IPS DF 4.7 (cell line): Measurements from ENCODE around the gene RNASEH2A.
"Not testable (repeated sequence)": the region's sequence is repeated elsewhere in the genome, so short reads cannot be mapped to it uniquely, and the experiment has no call there.

ENCODE experiments used
- DNase-seq: peaks from one replicate; pipeline ENCODE4 v3.0.0-alpha.2; 2013; ENCODE audit warnings: low spot score; ENCODE audit errors: extremely low read depth

RNASEH2A gene

DNA sequence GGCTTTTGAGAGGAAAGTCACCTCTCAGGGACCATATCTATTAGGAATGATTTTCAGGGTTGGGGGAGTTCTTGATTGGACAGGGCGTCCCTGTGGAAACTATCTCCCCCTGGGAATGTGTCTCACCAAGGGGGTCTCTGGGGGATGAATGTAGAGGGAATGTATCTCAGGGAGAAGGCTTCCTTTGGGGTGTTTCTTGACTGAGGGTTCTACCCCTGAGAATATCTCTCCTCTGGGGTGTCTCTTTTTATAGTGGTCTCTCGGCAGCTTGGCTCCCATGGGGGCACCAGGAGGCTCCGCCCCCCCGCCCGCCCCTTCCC is 27.0 kb downstream of the RNASEH2A start:
- no peak for DNase-seq

- no peak for DNase-seq
Measured at GRCh38 chr19:12833738-12834565, 27.6 kb downstream of the RNASEH2A start.

GRCh38 chr19:12834566-12834943 is 28.2 kb downstream of the RNASEH2A start, which contains the start of gene RTBDN:
TSS of gene RTBDN (minus strand) at chr19:12834579. CDS start at chr19:12829979, 4,600 bp downstream.
- DNase-seq = no peak

DNA sequence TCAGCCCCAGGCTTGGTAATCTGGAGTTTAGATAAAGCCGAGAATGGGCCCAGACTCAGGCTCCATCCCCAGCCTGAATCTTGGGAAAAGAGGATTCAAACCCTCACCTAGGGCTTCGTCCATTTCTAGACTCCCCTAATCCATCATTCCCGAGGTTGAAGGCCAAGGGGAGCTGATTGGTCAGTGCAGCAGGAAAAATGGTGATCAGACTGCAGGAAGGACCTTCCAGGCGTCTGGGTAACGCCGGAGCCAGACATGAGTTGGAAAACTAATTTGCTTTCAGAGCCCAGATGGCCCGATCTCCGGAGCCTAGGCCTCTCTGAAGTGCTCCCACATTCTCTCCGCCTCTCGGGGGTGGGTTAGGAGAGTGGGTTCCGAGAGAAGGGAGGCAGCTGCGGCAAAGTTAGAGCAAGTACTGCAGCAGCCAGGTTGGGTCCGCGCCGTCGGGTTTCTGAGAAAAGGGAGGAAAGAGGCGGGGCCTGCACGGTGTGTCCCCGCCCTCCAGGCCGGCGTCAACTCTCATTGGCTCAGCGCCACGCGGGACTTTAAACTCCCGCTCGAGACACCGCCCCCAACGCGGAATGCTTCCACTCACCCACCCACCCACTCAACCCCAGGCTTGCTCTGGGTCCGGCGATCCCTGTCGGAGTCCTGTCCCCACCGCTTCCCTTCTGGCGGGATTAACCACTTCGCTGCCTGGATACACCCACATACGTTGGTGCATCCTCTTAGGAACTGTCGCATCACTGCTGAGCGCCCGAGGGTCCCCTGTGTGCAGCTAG is 28.8 kb downstream of the RNASEH2A start:
- no peak for DNase-seq

GRCh38 chr19:12836529-12836863 is 30.1 kb downstream of the RNASEH2A start:
- DNase-seq = no peak

GRCh38 chr19:12837225-12837624 is 30.8 kb downstream of the RNASEH2A start:
- DNase-seq = no peak

DNA sequence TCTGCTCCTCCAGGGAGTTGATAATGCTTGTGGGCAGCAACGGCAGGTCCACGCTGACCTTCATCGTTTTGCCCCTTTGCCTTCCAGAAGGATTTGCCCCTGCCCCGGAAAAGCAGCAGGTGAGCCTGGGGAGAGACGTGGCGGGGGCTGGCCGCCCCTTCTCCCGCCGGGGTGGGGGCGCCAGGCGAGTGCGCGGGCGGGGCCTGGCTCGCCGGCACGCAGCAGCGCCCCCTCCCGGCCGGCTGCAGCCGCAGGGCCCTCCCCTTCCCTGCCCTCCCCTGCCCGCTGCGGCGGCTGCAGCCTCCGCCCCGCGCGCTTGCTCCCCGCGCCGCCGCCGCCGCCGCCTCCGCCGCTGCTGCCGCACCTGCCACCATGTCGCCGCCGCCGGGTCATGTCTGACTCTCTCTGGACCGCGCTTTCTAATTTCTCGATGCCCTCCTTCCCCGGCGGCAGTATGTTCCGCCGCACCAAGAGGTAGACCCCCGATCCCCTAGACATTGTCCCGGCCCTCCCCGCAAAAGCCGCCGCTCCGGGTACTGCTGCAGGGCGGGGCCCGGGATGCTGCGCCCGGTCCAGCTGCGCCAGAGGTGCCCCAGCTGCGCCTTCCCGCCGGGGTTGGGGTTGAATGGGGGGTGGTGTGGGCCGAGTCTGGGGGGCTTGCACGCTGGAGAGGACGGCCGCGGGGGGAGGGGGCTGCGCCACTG is 31.9 kb downstream of the RNASEH2A start, which contains the start of gene MAST1:
Gene MAST1, plus strand, starts transcription at position 334 of the 704 bp plus-strand sequence. Its CDS starts 58 bp downstream, at position 392.
- no peak for DNase-seq

DNA sequence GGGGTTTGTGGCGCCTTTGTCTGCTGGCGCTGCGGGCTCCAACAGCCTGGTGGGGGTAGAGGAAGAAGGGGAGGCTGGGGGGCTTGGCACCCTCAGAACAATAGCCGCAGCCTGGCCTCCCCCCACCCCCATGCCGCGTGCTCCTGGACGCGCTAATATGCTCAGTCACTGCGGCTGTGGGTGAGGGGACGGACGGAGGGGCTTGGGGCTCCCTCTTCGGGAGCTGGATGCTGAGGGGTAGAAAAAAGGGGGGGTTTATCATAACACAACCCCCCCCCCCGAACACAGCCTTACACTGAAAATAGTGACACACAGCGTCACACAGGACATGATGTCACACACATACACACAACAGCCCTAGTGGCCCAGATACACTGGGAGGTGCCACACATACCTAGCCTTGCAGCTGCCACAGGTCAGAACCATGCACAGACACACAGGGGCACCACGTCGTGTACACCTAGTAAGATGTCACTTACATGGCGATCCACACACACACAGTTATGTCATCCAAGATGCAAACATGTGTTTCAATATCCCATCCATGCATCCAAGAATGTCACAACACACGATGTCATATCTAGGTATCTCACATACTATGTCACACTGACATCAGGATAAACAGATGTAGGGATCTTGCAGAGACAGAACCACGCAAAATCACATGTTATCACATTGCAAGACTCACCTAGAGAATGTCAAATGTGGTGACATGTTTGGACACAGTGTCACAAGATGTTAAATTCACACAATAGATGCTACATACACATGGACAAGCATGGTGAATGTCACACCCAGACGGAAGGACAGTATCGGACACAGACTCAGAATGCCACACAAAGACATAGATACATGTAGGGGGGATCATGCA is 32.7 kb downstream of the RNASEH2A start:
- DNase-seq = no peak

DNA sequence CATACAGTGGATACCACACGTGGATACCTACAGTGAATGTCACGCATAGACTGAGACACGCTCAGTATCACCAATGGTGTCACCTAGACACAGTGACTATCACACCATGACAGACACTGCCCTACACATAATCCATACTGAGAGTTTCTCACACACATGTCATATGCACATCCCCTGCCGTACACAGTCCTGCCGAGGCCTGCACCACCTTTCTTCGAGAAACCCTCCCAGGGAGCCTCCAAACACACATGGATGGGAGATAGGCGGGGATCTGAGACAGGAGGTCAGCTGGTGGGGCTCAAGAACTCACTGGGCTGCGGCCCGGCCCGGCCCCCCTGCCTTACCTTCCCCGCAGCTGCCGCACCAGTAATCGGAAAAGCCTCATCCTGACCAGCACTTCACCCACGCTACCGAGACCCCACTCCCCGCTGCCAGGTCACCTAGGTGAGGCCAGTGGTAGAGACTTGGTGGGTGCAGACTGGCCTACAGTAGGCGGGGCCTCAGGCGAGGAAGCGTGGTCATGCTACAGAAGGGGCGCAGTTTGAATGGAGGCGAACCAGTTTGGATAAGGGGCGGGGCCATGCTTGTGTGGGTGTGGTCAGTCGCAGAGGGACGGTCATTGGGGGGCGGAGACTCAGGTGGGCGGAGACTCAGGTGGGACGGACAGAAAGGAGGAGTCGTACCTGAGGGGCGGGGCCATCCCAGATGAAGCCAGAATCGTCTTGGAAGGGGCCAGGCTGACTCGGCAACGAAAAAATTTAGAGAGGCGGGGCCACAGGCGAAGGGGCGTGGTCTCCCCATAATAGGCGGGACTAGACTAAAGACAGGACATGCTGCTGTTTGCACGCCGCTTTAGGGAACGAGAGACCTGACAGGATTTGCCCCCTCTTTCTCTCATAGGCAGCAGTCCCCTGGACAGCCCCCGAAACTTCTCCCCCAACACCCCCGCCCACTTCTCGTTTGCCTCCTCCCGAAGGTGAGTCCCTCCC is 34.0 kb downstream of the RNASEH2A start:
- no peak for DNase-seq

GRCh38 chr19:12841094-12841493 is 34.7 kb downstream of the RNASEH2A start:
- no peak for DNase-seq

DNA sequence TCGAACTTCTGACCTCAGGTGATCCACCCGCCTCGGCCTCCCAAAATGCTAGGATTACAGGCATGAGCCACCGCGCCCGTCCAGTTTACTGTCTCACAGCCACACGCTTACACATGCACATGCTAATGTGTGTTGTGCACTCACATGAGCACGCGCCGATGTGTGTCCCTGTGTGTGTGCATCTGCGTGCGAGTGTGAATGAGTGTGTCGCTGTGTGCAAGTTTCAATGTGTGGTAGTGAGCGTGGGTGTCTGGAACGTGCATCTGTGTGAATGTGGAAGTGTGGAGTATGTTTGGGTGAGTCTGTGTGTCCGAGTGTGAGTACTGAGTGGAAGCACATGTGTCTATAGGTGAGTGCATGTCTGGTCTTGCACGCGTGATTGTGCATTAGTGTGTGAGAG is 36.1 kb downstream of the RNASEH2A start:
- no peak for DNase-seq

DNA sequence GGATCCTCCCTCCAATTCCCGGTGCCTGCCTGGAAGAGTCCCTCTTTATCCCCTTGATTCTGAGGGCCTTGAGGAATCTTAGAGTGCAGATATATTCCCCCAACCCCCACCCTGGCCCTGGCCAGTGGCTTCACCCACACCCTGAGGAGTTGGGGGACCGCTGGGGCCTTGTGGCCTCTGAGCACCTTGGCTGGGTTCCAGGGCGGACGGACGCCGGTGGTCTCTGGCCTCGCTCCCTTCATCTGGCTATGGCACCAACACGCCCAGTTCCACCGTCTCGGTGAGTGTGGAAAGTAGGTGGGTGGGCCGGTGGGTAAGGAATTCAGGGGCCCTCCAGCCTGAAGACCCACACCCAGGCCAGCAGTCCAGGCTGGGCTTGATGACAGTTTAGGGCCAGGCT is 36.9 kb downstream of the RNASEH2A start:
- DNase-seq = no peak

GRCh38 chr19:12843999-12844732 is 37.8 kb downstream of the RNASEH2A start:
- no peak for DNase-seq

DNA sequence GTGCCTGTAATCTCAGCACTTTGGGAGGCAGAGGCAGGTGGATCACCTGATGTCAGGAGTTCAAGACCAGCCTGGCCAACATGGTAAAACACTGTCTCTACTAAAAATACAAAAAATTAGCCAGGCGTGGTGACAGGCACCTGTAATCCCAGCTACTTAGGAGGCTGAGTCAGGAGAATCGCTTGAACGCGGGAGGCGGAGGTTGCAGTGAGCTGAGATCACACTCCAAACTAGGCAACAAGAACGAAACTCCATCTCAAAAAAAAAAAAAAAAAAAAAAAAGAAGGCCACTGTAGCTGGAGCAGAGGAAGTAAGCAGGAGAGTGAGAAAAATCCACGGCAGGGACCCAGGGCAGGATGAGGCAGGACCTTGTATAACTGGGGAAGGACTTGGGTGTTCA is 40.2 kb downstream of the RNASEH2A start:
- DNase-seq = not testable (repeated sequence)

GRCh38 chr19:12847159-12848139 is 41.1 kb downstream of the RNASEH2A start:
- DNase-seq = no peak

- no peak for DNase-seq
Measured at GRCh38 chr19:12856653-12857052, 50.3 kb downstream of the RNASEH2A start.

DNA sequence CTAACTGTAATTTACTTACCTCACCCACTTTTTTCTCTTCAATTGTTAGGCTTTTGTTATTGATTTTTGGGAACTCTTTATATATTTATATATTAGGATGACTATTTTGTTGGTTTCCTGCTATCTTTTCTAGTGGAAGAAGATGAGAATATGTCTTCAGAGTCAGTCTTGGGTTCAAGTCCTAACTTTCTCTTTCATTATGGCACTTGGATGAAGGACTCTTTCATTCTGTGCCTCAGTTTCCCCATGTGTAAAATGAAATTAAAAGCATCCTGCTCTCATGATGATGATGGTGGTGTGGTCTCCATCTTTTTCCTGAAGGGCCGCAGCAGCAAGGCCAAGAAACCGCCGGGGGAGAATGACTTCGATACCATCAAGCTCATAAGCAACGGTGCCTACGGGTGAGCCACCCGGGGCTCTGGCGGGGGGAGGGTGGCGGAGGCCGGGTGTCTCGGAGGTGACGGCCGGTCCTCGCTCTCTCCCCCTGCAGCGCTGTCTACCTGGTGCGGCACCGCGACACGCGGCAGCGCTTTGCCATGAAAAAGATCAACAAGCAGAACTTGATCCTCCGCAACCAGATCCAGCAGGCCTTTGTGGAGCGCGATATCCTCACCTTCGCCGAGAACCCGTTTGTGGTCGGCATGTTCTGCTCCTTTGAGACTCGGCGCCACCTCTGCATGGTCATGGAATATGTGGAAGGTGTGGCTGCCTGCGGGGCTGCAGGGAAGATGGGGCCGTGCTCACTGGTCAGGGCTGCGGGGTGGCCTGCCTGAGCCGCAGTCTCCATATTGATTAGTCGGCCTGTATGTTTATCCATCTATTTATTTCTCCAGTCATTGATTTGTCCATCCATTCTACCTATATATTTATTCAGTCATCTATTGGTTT is 51.9 kb downstream of the RNASEH2A start:
- no peak for DNase-seq
